K562 (cell line): ENCODE results near the gene SLC4A5. TPM values are rescaled to one million over a fixed set of nuclear protein-coding genes. Genes with fewer than 3 reads are reported as not detected.

Experiments used
- ATAC-seq: fragments of 200-7000 bp; cut with Tn5 transposase; 3 replicates; pipeline ENCODE4 v1.9.1; 2020; ENCODE audit warnings: moderate library complexity
- BruUV-seq: library from RNA; stranded (reverse); fragments of 400-500 nt; replicated peaks from 2 replicates; lab custom pipeline; 2021; lab: Mats Ljungman, UMichigan
- CTCF ChIA-PET: fragments of 300-600 bp; formaldehyde crosslinking; extraction: SDS; loops from one replicate; lab custom pipeline; 2021; ENCODE audit warnings: low intra/inter-chr PET ratio; lab: Yijun Ruan, JAX
- POLR2A ChIA-PET: fragments of 300-600, 350-650 bp; sonication (Branson Sonifier 250); formaldehyde crosslinking; extraction: SDS; loops from one replicate; lab custom pipeline; 2021; ENCODE audit warnings: antibody characterized with exemption, inconsistent platforms; lab: Yijun Ruan, JAX
- DNase-seq, 4 experiments: peaks; one replicate each; pipeline versions ENCODE4 v3.0.0 to v3.0.0-alpha.2; 2011 to 2018; ENCODE audit warnings: low spot score in 3 of 4, mixed read lengths in 3 of 4; ENCODE audit errors: extremely low read depth in 1 of 4
- FAIRE-seq: peaks from 2 replicates; lab custom pipeline; 2011; peaks lifted over from hg19 to GRCh38; lab: Jason Lieb, UNC
- H2AFZ ChIP-seq: 2 replicates; pipeline ENCODE4 v1.6.0; 2011; ENCODE audit warnings: low read depth, low read length, control low read depth, inconsistent platforms
- H3K27ac ChIP-seq: fragments of 200-600 bp; 3 replicates; pipeline ENCODE4 v1.8.0; 2011; ENCODE audit warnings: low read depth, mild to moderate bottlenecking, control low read depth, inconsistent platforms, low read length, moderate library complexity, mixed read lengths; ENCODE audit errors: extremely low read depth
- H3K27me3 ChIP-seq, 2 experiments: fragments of 300-600 bp in 1 of 2; 2 replicates in 1 of 2; 3 replicates in 1 of 2; pipeline versions ENCODE4 v1.6.0 to v1.8.0; 2011; ENCODE audit warnings: inconsistent platforms in 2 of 2, low read length in 2 of 2, mild to moderate bottlenecking in 1 of 2, mixed read lengths in 1 of 2, moderate library complexity in 1 of 2; ENCODE audit not compliant: control insufficient read depth in 2 of 2, insufficient read depth in 2 of 2
- H3K36me3 ChIP-seq: fragments of 300-600 bp; 3 replicates; pipeline ENCODE4 v1.8.0; 2011; ENCODE audit warnings: mild to moderate bottlenecking, low read length, inconsistent platforms; ENCODE audit not compliant: control insufficient read depth, insufficient read depth
- H3K4me1 ChIP-seq, 2 experiments: fragments of 200-600 bp in 1 of 2; replicated peaks in 1 of 2; 2 replicates in 1 of 2; 3 replicates in 1 of 2; pipeline versions ENCODE4 v1.5.1 to v1.8.0; 2011; ENCODE audit warnings: inconsistent platforms in 2 of 2, low read length in 2 of 2, mild to moderate bottlenecking in 1 of 2, mixed read lengths in 1 of 2, moderate library complexity in 1 of 2; ENCODE audit not compliant: control insufficient read depth in 2 of 2, insufficient read depth in 2 of 2
- H3K4me2 ChIP-seq: 2 replicates; pipeline ENCODE4 v1.6.1; 2011; ENCODE audit warnings: low read length, control low read depth, inconsistent platforms, mixed read lengths; ENCODE audit not compliant: insufficient read depth
- H3K4me3 ChIP-seq: fragments of 200-600 bp; sonication (generic), shearing (Covaris generic); 2 replicates; pipeline ENCODE4 v1.5.1; 2016; ENCODE audit warnings: control low read depth, inconsistent platforms
- H3K79me2 ChIP-seq: fragments of 200-600 bp; 3 replicates; pipeline ENCODE4 v1.8.0; 2011; ENCODE audit warnings: low read length, inconsistent platforms; ENCODE audit not compliant: control insufficient read depth, insufficient read depth
- H3K9ac ChIP-seq, 2 experiments: 2 replicates each; pipeline versions ENCODE4 v1.6.0 to v1.6.1; 2011; ENCODE audit warnings: low read depth in 2 of 2, low read length in 2 of 2, control low read depth in 1 of 2, inconsistent platforms in 1 of 2, mild to moderate bottlenecking in 1 of 2, mixed read lengths in 1 of 2; ENCODE audit not compliant: insufficient read depth in 1 of 2
- H3K9me1 ChIP-seq: one replicate; pipeline ENCODE4 v1.6.0; 2011; ENCODE audit warnings: inconsistent platforms, mild to moderate bottlenecking, low read length, moderate library complexity; ENCODE audit not compliant: control insufficient read depth, insufficient read depth
- H3K9me3 ChIP-seq: replicated peaks from 2 replicates; pipeline ENCODE4 v1.5.1; 2011; ENCODE audit warnings: low read depth, low read length, inconsistent platforms; ENCODE audit not compliant: control insufficient read depth, insufficient read depth
- H4K20me1 ChIP-seq: replicated peaks from 2 replicates; pipeline ENCODE4 v1.6.1; 2011; ENCODE audit warnings: low read length, inconsistent platforms, mixed read lengths; ENCODE audit not compliant: control insufficient read depth, insufficient read depth
- CAMTA2 ChIP-seq: fragments of 250-450 bp; sonication (Bioruptor Pico); conservative IDR thresholded peaks from 2 replicates; pipeline ENCODE4 v1.5.1; 2022
- CBFA2T2 ChIP-seq: fragments of 450-650 bp; conservative IDR thresholded peaks from 2 replicates; pipeline ENCODE4 v1.6.1; 2017; ENCODE audit warnings: mild to moderate bottlenecking
- CBFA2T3 ChIP-seq: fragments of 450-650 bp; IDR thresholded peaks from 2 replicates; pipeline ENCODE4 v1.6.1; 2017
- CBX3 ChIP-seq, 2 experiments: IDR thresholded peaks; 1 replicate in 1 of 2; 2 replicates in 1 of 2; pipeline ENCODE4 v1.6.1; 2012; ENCODE audit warnings: inconsistent platforms in 2 of 2, low read length in 2 of 2, borderline replicate concordance in 1 of 2, control low read depth in 1 of 2
- ELF1 ChIP-seq: fragments of 200-800 bp; sonication (Bioruptor generic); IDR thresholded peaks from 2 replicates; pipeline ENCODE4 v1.6.1; 2016; ENCODE audit warnings: missing genetic modification characterization, missing compliant biosample characterization
- FOXK2 ChIP-seq, 2 experiments: fragments of 450-650 bp; IDR thresholded peaks in 1 of 2; conservative IDR thresholded peaks in 1 of 2; 2 replicates each; pipeline ENCODE4 v1.6.1; 2016; ENCODE audit warnings: low read depth in 2 of 2, mild to moderate bottlenecking in 1 of 2
- HDGF ChIP-seq: fragments of 450-650 bp; IDR thresholded peaks from 2 replicates; pipeline ENCODE4 v1.6.1; 2016
- MECOM ChIP-seq: fragments of 250-450 bp; sonication (Bioruptor Pico); IDR thresholded peaks from 2 replicates; pipeline ENCODE4 v1.8.0; 2022; ENCODE audit warnings: inconsistent platforms
- RFX1 ChIP-seq: fragments of 450-650 bp; IDR thresholded peaks from 2 replicates; pipeline ENCODE4 v1.6.1; 2016; ENCODE audit warnings: mild to moderate bottlenecking, moderate library complexity
- TAF9B ChIP-seq: fragments of 450-650 bp; IDR thresholded peaks from 2 replicates; pipeline ENCODE4 v1.6.1; 2018; ENCODE audit warnings: mild to moderate bottlenecking; ENCODE audit not compliant: partially characterized antibody
- TCF3 ChIP-seq: sonication (generic); formaldehyde crosslinking; IDR thresholded peaks from 2 replicates; pipeline ENCODE4 v1.4.0; 2020; ENCODE audit warnings: mild to moderate bottlenecking, missing genetic modification reagents
- TEAD1 ChIP-seq, 2 experiments: fragments of 450-650 bp in 1 of 2; sonication (generic) in 1 of 2; formaldehyde crosslinking; IDR thresholded peaks; 2 replicates each; pipeline versions ENCODE4 v1.4.0 to v1.8.0; 2020 to 2022; ENCODE audit warnings: mild to moderate bottlenecking in 2 of 2, missing genetic modification reagents in 1 of 2
- TRIM24 ChIP-seq, 2 experiments: fragments of 450-650 bp; IDR thresholded peaks; 2 replicates each; pipeline ENCODE4 v1.6.1; 2016
- TRIM28 ChIP-seq: fragments of 450-650 bp; IDR thresholded peaks from 2 replicates; pipeline ENCODE4 v1.6.1; 2017
- ZNF274 ChIP-seq: IDR thresholded peaks from 2 replicates; pipeline ENCODE4 v1.6.1; 2011; ENCODE audit warnings: low read depth, mild to moderate bottlenecking, low read length, moderate library complexity, borderline replicate concordance
- ZNF717 ChIP-seq: fragments of 250-450 bp; sonication (Bioruptor Pico); IDR thresholded peaks from 2 replicates; pipeline ENCODE4 v1.5.0; 2021
- WGBS: fragments of 100-300 bp; shearing (Covaris generic); methylation state at CpG from one replicate; pipeline ENCODE4 v1.1.6; 2016; ENCODE audit warnings: low coverage, mixed read lengths; ENCODE audit not compliant: insufficient coverage; ENCODE audit errors: missing lambda C conversion rate; 5-methylcytosine and 5-hydroxymethylcytosine counted together
- in situ Hi-C: fragments of 300-500 bp; cut with MboI; formaldehyde crosslinking; loops from 4 replicates; pipeline ENCODE4 v1.15.0; 2018; ENCODE audit warnings: inconsistent platforms, mixed read lengths
- intact Hi-C: fragments of 100-400 bp; cut with micrococcal nuclease; formaldehyde crosslinking; loops from 2 replicates; pipeline ENCODE4 v1.14.2; 2022
- polyA plus RNA-seq, 8 experiments: library from polyadenylated mRNA; depleted of rRNA in 4 of 8; stranded (reverse) in 5 of 8; unstranded in 3 of 8; fragments of >200 nt; fragmentation: Nextera tagmentation in 2 of 8; fragmentation: Illumina TruSeq in 1 of 8; extraction: Ambion mirVana in 2 of 8; extraction: Trizol in 1 of 8; gene quantifications; 2 replicates each; pipeline versions ENCODE4 v1.2.1 to v1.2.3, GENCODE V29; 2011 to 2014; ENCODE audit warnings: inconsistent platforms in 1 of 8, missing spikeins in 1 of 8
- total RNA-seq, 7 experiments: library from RNA; depleted of rRNA in 6 of 7; stranded (reverse); fragments of >200 nt in 6 of 7; fragmentation: Illumina TruSeq in 2 of 7; extraction: Trizol in 2 of 7; gene quantifications; 2 replicates each; pipeline versions ENCODE4 v1.2.1 to v1.2.3, GENCODE V29; 2011 to 2021; ENCODE audit warnings: low replicate concordance in 1 of 7
- TF ChIP-seq, protein P1 (sequence below): sonication (generic); formaldehyde crosslinking; IDR thresholded peaks from 2 replicates; pipeline ENCODE4 v1.8.0; 2022; ENCODE audit warnings: mild to moderate bottlenecking, missing genetic modification reagents
- TF ChIP-seq, protein P2 (sequence below): fragments of 250-450 bp; sonication (Bioruptor Pico); IDR thresholded peaks from 2 replicates; pipeline ENCODE4 v1.4.0; 2020
- TF ChIP-seq, protein P3 (sequence below): sonication (generic); formaldehyde crosslinking; IDR thresholded peaks from 2 replicates; pipeline ENCODE4 v1.8.0; 2022; ENCODE audit warnings: missing genetic modification reagents, mild to moderate bottlenecking, moderate library complexity, borderline replicate concordance
- TF ChIP-seq, protein P4 (sequence below): fragments of 450-650 bp; conservative IDR thresholded peaks from 2 replicates; pipeline ENCODE4 v1.6.1; 2016; ENCODE audit warnings: missing genetic modification characterization, low read depth, mild to moderate bottlenecking, missing compliant biosample characterization, moderate library complexity

Gene SLC4A5
- total and polyA plus RNA-seq, 9 of the 15 experiments (the other 6 are each of a cell fraction or from before 2014, with no cell fraction given) = 0.03 to 0.77 (median 0.14) TPM; not detected in 1

DNA sequence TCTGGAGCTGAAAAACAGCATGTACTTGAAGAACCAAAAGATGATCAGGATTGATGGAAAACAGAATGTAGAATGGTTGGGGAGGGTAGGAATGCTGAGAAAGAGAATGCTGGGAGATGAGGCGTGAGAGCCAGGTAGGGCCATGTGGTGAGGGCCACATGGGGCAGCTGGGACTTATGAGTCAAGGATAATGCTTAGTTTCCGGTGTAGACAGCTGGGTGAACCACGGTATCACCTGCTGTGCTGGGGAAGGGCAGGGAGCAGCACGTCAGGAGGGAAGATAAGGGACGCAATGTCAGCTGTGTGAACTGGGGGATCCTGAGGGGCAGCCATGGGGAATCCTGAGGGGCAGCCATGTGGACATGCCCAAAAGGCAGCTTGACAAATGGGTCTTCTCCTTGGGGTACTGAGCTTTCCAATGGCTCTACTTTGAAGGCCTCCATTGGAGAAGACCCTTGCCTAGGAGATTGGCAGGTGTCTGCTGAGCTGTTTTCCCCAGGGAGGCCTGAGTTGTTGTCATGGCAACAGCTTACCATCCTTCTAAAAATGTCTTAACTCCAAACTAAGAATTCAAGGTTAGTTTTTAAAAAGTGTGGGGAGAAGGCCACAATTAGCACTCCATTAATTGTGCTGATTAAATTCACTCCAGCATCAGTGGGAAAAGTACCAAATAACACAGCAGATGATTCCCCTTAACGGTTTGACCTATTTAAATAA lies 93.7 kb downstream of the SLC4A5 start:
- H3K4me3 ChIP-seq = no peak overlapping the region
- peaks cover 9 to 36% of the 10 kb centered on the region in 2 experiments; a peak in 4 of 5 replicates for H3K27me3 ChIP-seq
- no peak overlapping the region for H3K9ac ChIP-seq
- H3K9me1 ChIP-seq = no peaks in the 10 kb centered on the region
- FAIRE-seq (peak; percentile 19), DNase-seq (peak in 2 of 4 experiments; percentile 38 to 44), ATAC-seq (peak; percentile 28)
- CTCF ChIA-PET = interaction anchor here (0.8 to 3.0 kb wide), 5 partner anchors 77 to 338 kb away, joined by 3 to 14 read pairs (median 6); no protein-coding TSS in a partner anchor
- 0 out of 2 replicates have a peak, but pooled peaks cover 6% of the 10 kb centered on the region for H4K20me1 ChIP-seq
- POLR2A ChIA-PET = interaction anchor here (0.7 to 1.0 kb wide), 3 partner anchors 10 to 151 kb away, joined by 3 to 4 read pairs (median 3); no protein-coding TSS in a partner anchor
- H3K79me2 ChIP-seq = no peaks in the 10 kb centered on the region
- no peak overlapping the region for H3K4me2 ChIP-seq
- H3K27ac ChIP-seq = no peak overlapping the region
- BruUV-seq = no TSS peak
- no peak overlapping the region for H2AFZ ChIP-seq
- H3K36me3 ChIP-seq = no peaks in the 10 kb centered on the region
- H3K4me1 ChIP-seq = peaks cover 0 to 3% of the 10 kb centered on the region in 2 experiments; a peak in 2 of 5 replicates
- intact Hi-C loops = loop anchor here (1.0 to 10.0 kb wide), 5 partner anchors 85 to 425 kb away; partner anchors contain the start of gene STAMBP
- in situ Hi-C loops = no loop called here
- WGBS = 8% methylated on average over 6 of the region's 6 CpGs
- no peaks in the 10 kb centered on the region for H3K9me3 ChIP-seq
- TF ChIP-seq, protein P1, sequence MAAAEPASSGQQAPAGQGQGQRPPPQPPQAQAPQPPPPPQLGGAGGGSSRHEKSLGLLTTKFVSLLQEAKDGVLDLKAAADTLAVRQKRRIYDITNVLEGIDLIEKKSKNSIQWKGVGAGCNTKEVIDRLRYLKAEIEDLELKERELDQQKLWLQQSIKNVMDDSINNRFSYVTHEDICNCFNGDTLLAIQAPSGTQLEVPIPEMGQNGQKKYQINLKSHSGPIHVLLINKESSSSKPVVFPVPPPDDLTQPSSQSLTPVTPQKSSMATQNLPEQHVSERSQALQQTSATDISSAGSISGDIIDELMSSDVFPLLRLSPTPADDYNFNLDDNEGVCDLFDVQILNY = no peak
- TF ChIP-seq MECOM (CRISPR knock-in tag) = no peak
- no peak for TF ChIP-seq TRIM28
- TF ChIP-seq TCF3 = no peak
- peak; percentile 33 for TF ChIP-seq CBFA2T2
- no peak for TF ChIP-seq ZNF274
- TF ChIP-seq, protein P2, sequence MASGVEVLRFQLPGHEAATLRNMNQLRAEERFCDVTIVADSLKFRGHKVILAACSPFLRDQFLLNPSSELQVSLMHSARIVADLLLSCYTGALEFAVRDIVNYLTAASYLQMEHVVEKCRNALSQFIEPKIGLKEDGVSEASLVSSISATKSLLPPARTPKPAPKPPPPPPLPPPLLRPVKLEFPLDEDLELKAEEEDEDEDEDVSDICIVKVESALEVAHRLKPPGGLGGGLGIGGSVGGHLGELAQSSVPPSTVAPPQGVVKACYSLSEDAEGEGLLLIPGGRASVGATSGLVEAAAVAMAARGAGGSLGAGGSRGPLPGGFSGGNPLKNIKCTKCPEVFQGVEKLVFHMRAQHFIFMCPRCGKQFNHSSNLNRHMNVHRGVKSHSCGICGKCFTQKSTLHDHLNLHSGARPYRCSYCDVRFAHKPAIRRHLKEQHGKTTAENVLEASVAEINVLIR (CRISPR knock-in tag) = no peak
- no peak for TF ChIP-seq FOXK2 (conservative IDR thresholded peaks at IDR 0.05 in 1 of 2, IDR thresholded peaks at IDR 0.05 in 1 of 2; ENCODE audit: low read depth in 2 of 2)
- 0 out of 2 replicates have a peak, but pooled peaks have one; percentile 6 for TF ChIP-seq ELF1
- TF ChIP-seq, protein P3, sequence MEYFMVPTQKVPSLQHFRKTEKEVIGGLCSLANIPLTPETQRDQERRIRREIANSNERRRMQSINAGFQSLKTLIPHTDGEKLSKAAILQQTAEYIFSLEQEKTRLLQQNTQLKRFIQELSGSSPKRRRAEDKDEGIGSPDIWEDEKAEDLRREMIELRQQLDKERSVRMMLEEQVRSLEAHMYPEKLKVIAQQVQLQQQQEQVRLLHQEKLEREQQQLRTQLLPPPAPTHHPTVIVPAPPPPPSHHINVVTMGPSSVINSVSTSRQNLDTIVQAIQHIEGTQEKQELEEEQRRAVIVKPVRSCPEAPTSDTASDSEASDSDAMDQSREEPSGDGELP = peak; percentile 29; the same call in 1 of the 2 replicates
- peak; percentile 23 for TF ChIP-seq TAF9B
- no peak for TF ChIP-seq CAMTA2 (CRISPR knock-in tag)
- TF ChIP-seq CBFA2T3 = peak; percentile 60
- TF ChIP-seq ZNF717 (CRISPR knock-in tag) = no peak
- no peak for TF ChIP-seq HDGF
- no peak for TF ChIP-seq TEAD1 (CRISPR knock-in tag; IDR thresholded peaks at IDR 0.05)
- TF ChIP-seq, protein P4, sequence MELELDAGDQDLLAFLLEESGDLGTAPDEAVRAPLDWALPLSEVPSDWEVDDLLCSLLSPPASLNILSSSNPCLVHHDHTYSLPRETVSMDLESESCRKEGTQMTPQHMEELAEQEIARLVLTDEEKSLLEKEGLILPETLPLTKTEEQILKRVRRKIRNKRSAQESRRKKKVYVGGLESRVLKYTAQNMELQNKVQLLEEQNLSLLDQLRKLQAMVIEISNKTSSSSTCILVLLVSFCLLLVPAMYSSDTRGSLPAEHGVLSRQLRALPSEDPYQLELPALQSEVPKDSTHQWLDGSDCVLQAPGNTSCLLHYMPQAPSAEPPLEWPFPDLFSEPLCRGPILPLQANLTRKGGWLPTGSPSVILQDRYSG = no peak
- no peak for TF ChIP-seq CBX3 (IDR thresholded peaks at IDR 0.05; ENCODE audit: borderline replicate concordance in 1 of 2, low read length in 2 of 2)
- peak; percentile 86 for TF ChIP-seq RFX1
- 0 out of 4 replicates have a peak, but pooled peaks of 1 of the 2 experiments have one; percentile 26 for TF ChIP-seq TRIM24 (IDR thresholded peaks at IDR 0.05)
